Suprapubic skin (tissue), 4 donors: ENCODE results near the gene PTAFR.

ENCODE experiments used
- POLR2A ChIP-seq, 2 donors: fragments of 450-650 bp; IDR thresholded peaks; one replicate each; pipeline ENCODE4 v1.6.1; 2017; ENCODE audit warnings: antibody characterized with exemption in 2 of 2, mild to moderate bottlenecking in 2 of 2, moderate library complexity in 2 of 2
- POLR2AphosphoS5 ChIP-seq, 3 donors: sonication (generic); formaldehyde crosslinking; IDR thresholded peaks; one replicate each; pipeline ENCODE4 v1.6.1; 2017; ENCODE audit warnings: antibody characterized with exemption in 3 of 3
- TF ChIP-seq, protein P1 (sequence below), 2 donors: fragments of 200-600 bp in 1 of 2; fragments of 450-650 bp in 1 of 2; sonication (generic) in 1 of 2; IDR thresholded peaks; one replicate each; pipeline ENCODE4 v1.5.1; 2016 to 2019; ENCODE audit warnings: antibody characterized with exemption in 2 of 2, mild to moderate bottlenecking in 1 of 2, moderate library complexity in 1 of 2

DNA sequence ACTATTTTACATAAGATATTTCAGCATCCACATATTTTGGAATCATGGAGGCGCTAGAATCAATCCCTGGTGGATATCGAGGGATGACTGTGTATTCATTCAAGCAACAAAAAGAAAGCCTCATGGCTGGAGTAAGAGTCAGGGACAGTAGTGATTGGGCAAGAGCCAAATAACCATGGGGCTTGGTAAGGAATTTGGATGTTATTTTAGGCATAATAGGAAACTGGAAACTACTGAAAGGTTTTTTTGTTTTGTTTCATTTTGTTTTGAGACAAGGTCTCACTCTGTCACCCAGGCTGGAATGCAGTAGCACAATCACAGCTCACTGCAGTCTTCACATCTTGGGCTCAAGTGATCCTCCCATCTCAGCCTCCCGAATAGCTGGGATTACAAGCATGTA is 54.3 kb downstream of the PTAFR start:
- TF ChIP-seq, protein P1, sequence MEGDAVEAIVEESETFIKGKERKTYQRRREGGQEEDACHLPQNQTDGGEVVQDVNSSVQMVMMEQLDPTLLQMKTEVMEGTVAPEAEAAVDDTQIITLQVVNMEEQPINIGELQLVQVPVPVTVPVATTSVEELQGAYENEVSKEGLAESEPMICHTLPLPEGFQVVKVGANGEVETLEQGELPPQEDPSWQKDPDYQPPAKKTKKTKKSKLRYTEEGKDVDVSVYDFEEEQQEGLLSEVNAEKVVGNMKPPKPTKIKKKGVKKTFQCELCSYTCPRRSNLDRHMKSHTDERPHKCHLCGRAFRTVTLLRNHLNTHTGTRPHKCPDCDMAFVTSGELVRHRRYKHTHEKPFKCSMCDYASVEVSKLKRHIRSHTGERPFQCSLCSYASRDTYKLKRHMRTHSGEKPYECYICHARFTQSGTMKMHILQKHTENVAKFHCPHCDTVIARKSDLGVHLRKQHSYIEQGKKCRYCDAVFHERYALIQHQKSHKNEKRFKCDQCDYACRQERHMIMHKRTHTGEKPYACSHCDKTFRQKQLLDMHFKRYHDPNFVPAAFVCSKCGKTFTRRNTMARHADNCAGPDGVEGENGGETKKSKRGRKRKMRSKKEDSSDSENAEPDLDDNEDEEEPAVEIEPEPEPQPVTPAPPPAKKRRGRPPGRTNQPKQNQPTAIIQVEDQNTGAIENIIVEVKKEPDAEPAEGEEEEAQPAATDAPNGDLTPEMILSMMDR (IDR thresholded peaks at IDR 0.05) = no peak
- TF ChIP-seq POLR2A (IDR thresholded peaks at IDR 0.05) (no peak), POLR2AphosphoS5 (IDR thresholded peaks at IDR 0.05) (no peak)
